IMR-90 (cell line): ENCODE data around the gene ODAD3. TPM values are rescaled to one million over a fixed set of nuclear protein-coding genes. Genes with fewer than 3 reads are reported as not detected.

Experiments
- ATAC-seq: fragments of 200-7000 bp; cut with Tn5 transposase; 2 replicates; pipeline ENCODE4 v1.9.1; 2020; ENCODE audit warnings: low read depth, mild to moderate bottlenecking, moderate library complexity
- BruUV-seq: library from RNA; stranded (reverse); fragments of 400-500 nt; replicated peaks from 2 replicates; lab custom pipeline; 2021; lab: Mats Ljungman, UMichigan
- CTCF ChIA-PET: fragments of 300-600 bp; formaldehyde crosslinking; extraction: SDS; loops from one replicate; lab custom pipeline; 2021; ENCODE audit warnings: antibody characterized with exemption; lab: Yijun Ruan, JAX
- POLR2A ChIA-PET: fragments of 300-600 bp; sonication (Branson Sonifier 250); formaldehyde crosslinking; loops from one replicate; lab custom pipeline; 2022; ENCODE audit warnings: antibody characterized with exemption; ENCODE audit not compliant: unreplicated experiment; lab: Charles Lee
- DNase-seq: peaks from one replicate; pipeline ENCODE4 v3.0.0; 2013
- H2AFZ ChIP-seq: replicated peaks from 2 replicates; pipeline ENCODE3; 2013; ENCODE audit warnings: low read length, mild to moderate bottlenecking; ENCODE audit not compliant: poor library complexity
- H2AK5ac ChIP-seq: 2 replicates; pipeline ENCODE4 v1.6.1; 2013; ENCODE audit warnings: low read depth, low read length, inconsistent platforms
- H2AK9ac ChIP-seq: replicated peaks from 2 replicates; pipeline ENCODE3; 2013; ENCODE audit warnings: mild to moderate bottlenecking, low read depth, low read length, moderate library complexity; ENCODE audit not compliant: poor library complexity
- H2BK120ac ChIP-seq: 2 replicates; pipeline ENCODE4 v1.6.1; 2013; ENCODE audit warnings: low read depth, low read length, inconsistent platforms
- H2BK15ac ChIP-seq: 3 replicates; pipeline ENCODE4 v1.6.1; 2013; ENCODE audit warnings: low read depth, low read length, inconsistent platforms
- H2BK20ac ChIP-seq: 2 replicates; pipeline ENCODE4 v1.6.1; 2013; ENCODE audit warnings: low read depth, mild to moderate bottlenecking, inconsistent platforms, low read length, moderate library complexity
- H2BK5ac ChIP-seq: 2 replicates; pipeline ENCODE4 v1.6.1; 2013; ENCODE audit warnings: mild to moderate bottlenecking, low read depth, low read length, inconsistent platforms; ENCODE audit not compliant: poor library complexity, severe bottlenecking
- H3K14ac ChIP-seq: replicated peaks from 2 replicates; pipeline ENCODE4 v1.6.1; 2013; ENCODE audit warnings: low read depth, low read length, inconsistent platforms
- H3K18ac ChIP-seq: 2 replicates; pipeline ENCODE4 v1.6.1; 2013; ENCODE audit warnings: low read depth, low read length, control low read depth
- H3K23ac ChIP-seq: 2 replicates; pipeline ENCODE4 v1.6.1; 2013; ENCODE audit warnings: low read depth, low read length, inconsistent platforms
- H3K27ac ChIP-seq: 2 replicates; pipeline ENCODE4 v1.5.1; 2013; ENCODE audit warnings: mild to moderate bottlenecking, control low read depth, low read length; ENCODE audit not compliant: insufficient read depth
- H3K27me3 ChIP-seq: 2 replicates; pipeline ENCODE4 v1.6.1; 2013; ENCODE audit warnings: low read length; ENCODE audit not compliant: control insufficient read depth, insufficient read depth
- H3K36me3 ChIP-seq: 2 replicates; pipeline ENCODE4 v1.6.1; 2013; ENCODE audit warnings: low read length, mixed read lengths; ENCODE audit not compliant: control insufficient read depth, insufficient read depth
- H3K4ac ChIP-seq: 2 replicates; pipeline ENCODE4 v1.6.1; 2013; ENCODE audit warnings: low read depth, low read length, inconsistent platforms
- H3K4me1 ChIP-seq: 2 replicates; pipeline ENCODE4 v1.6.1; 2013; ENCODE audit warnings: low read length, mixed read lengths; ENCODE audit not compliant: control insufficient read depth, insufficient read depth
- H3K4me2 ChIP-seq: 2 replicates; pipeline ENCODE4 v1.6.1; 2013; ENCODE audit warnings: low read depth, mild to moderate bottlenecking, control low read depth, low read length, moderate library complexity
- H3K4me3 ChIP-seq: 2 replicates; pipeline ENCODE4 v1.5.1; 2013; ENCODE audit warnings: low read depth, mild to moderate bottlenecking, control low read depth, low read length, moderate library complexity; ENCODE audit not compliant: insufficient read depth
- H3K56ac ChIP-seq: 2 replicates; pipeline ENCODE4 v1.6.1; 2013; ENCODE audit warnings: low read length, inconsistent platforms; ENCODE audit not compliant: insufficient read depth; ENCODE audit errors: extremely low read depth
- H3K79me1 ChIP-seq, 2 experiments: 2 replicates each; pipeline ENCODE4 v1.6.1; 2013; ENCODE audit warnings: low read length in 2 of 2, inconsistent platforms in 1 of 2, low read depth in 1 of 2
- H3K9ac ChIP-seq: 2 replicates; pipeline ENCODE4 v1.6.1; 2013; ENCODE audit warnings: low read depth, low read length, control low read depth
- H3K9me1 ChIP-seq: 2 replicates; pipeline ENCODE4 v1.6.1; 2013; ENCODE audit warnings: low read length, inconsistent platforms; ENCODE audit not compliant: insufficient read depth
- H3K9me3 ChIP-seq: 2 replicates; pipeline ENCODE4 v1.6.1; 2013; ENCODE audit warnings: low read length; ENCODE audit not compliant: control insufficient read depth, insufficient read depth
- H4K20me1 ChIP-seq: 2 replicates; pipeline ENCODE4 v1.6.1; 2013; ENCODE audit warnings: low read length, inconsistent platforms; ENCODE audit not compliant: insufficient read depth
- H4K5ac ChIP-seq: 2 replicates; pipeline ENCODE4 v1.6.1; 2013; ENCODE audit warnings: mild to moderate bottlenecking, low read depth, low read length, control low read depth
- H4K8ac ChIP-seq, 2 experiments: 2 replicates each; pipeline ENCODE4 v1.6.1; 2013; ENCODE audit warnings: low read depth in 2 of 2, low read length in 2 of 2, control low read depth in 1 of 2, inconsistent platforms in 1 of 2
- H4K91ac ChIP-seq: 2 replicates; pipeline ENCODE4 v1.6.1; 2013; ENCODE audit warnings: low read depth, low read length, inconsistent platforms; ENCODE audit not compliant: insufficient read depth
- BHLHE40 ChIP-seq: fragments of 150-350 bp; IDR thresholded peaks from 2 replicates; pipeline ENCODE4 v1.6.1; 2016; ENCODE audit warnings: mild to moderate bottlenecking, low read depth, low read length
- CHD1 ChIP-seq: IDR thresholded peaks from 2 replicates; pipeline ENCODE4 v1.6.1; 2012; ENCODE audit warnings: low read depth, low read length, improper control_type of control experiment
- ELK1 ChIP-seq: fragments of 150-350 bp; IDR thresholded peaks from 2 replicates; pipeline ENCODE4 v1.6.1; 2016; ENCODE audit warnings: low read depth, mild to moderate bottlenecking, low read length, moderate library complexity, borderline replicate concordance
- MAFK ChIP-seq: IDR thresholded peaks from 2 replicates; pipeline ENCODE4 v1.6.1; 2012; ENCODE audit warnings: low read depth, low read length, improper control_type of control experiment
- NFE2L2 ChIP-seq: fragments of 150-350 bp; IDR thresholded peaks from 2 replicates; pipeline ENCODE4 v1.6.1; 2016; ENCODE audit warnings: low read depth, mild to moderate bottlenecking, low read length
- RCOR1 ChIP-seq: IDR thresholded peaks from 2 replicates; pipeline ENCODE4 v1.6.1; 2012; ENCODE audit warnings: mild to moderate bottlenecking, low read length, improper control_type of control experiment; ENCODE audit not compliant: insufficient replicate concordance
- RFX5 ChIP-seq: IDR thresholded peaks from 2 replicates; pipeline ENCODE4 v1.8.0; 2012; ENCODE audit warnings: low read depth, mild to moderate bottlenecking, low read length, moderate library complexity
- WGBS, 2 experiments: methylation state at CpG; one replicate each; pipeline versions ENCODE4 v1.1.5 to v1.1.7; 2013; ENCODE audit warnings: missing lambda C conversion rate in 2 of 2; ENCODE audit not compliant: insufficient read length in 1 of 2; ENCODE audit errors: extremely low coverage in 2 of 2; 5-methylcytosine and 5-hydroxymethylcytosine counted together
- dilution Hi-C: fragments of 300-500 bp; cut with HindIII; formaldehyde crosslinking; loops from one replicate; pipeline ENCODE4 v1.14.3; 2018; ENCODE audit warnings: low sequenced_read_pairs; ENCODE audit not compliant: unreplicated experiment
- in situ Hi-C: fragments of 300-500 bp; cut with MboI; formaldehyde crosslinking; loops from 3 replicates; pipeline ENCODE4 v1.14.3; 2019; ENCODE audit warnings: low sequenced_read_pairs, inconsistent platforms, mixed read lengths
- intact Hi-C: fragments of 100-400 bp; cut with micrococcal nuclease; formaldehyde crosslinking; loops from 2 replicates; pipeline ENCODE4 v1.10.0; 2022
- polyA plus RNA-seq, 3 experiments: library from polyadenylated mRNA; depleted of rRNA; stranded (reverse); fragments of >200 nt; gene quantifications; 2 replicates each; pipeline ENCODE4 v1.2.3, GENCODE V29; 2012; ENCODE audit warnings: low replicate concordance in 1 of 3
- total RNA-seq: library from RNA; depleted of rRNA; stranded (reverse); fragments of >200 nt; gene quantifications from 2 replicates; pipeline ENCODE4 v1.2.3, GENCODE V29; 2012

ODAD3 gene
- total and polyA plus RNA-seq, 2 of the 4 experiments (the other 2 are of a cell fraction), result under 0.01 to 0.44 TPM

GRCh38 chr19:11464333-11465265 lies 29.7 kb upstream of the ODAD3 start:
- no peak for DNase-seq
- no peak overlapping the region for H2BK120ac ChIP-seq
- H3K4me2 ChIP-seq, result no peak overlapping the region
- H3K36me3 ChIP-seq, result no peaks in the 10 kb centered on the region
- ChIA-PET POLR2A (no interaction called here), CTCF (no interaction called here)
- H2BK20ac ChIP-seq, result no peak overlapping the region
- 77 to 100% methylated on average over 1 to 8 of the region's 11 CpGs for WGBS, 2 experiments
- H2AK9ac ChIP-seq, result no peak overlapping the region
- in situ Hi-C loops, result no loop called here
- H3K27me3 ChIP-seq, result no peaks in the 10 kb centered on the region
- no peak overlapping the region for H3K18ac ChIP-seq
- H2BK15ac ChIP-seq, result no peak overlapping the region
- 0 out of 2 replicates have a peak overlapping the region, but pooled peaks have one; percentile 51 for H3K23ac ChIP-seq
- H3K27ac ChIP-seq, result no peak overlapping the region
- H3K4ac ChIP-seq, result no peak overlapping the region
- H3K14ac ChIP-seq, result no peak overlapping the region; the same call in 1 of the 2 replicates
- no peak overlapping the region for H3K4me3 ChIP-seq
- ATAC-seq, result no peak
- peaks cover 9% of the 10 kb centered on the region for H3K9me1 ChIP-seq
- H3K4me1 ChIP-seq, result no peaks in the 10 kb centered on the region
- peak overlapping the region; percentile 96 for H2BK5ac ChIP-seq
- no peak overlapping the region for H2AFZ ChIP-seq
- TF ChIP-seq BHLHE40, result no peak
- TF ChIP-seq NFE2L2, result no peak
- no peak for TF ChIP-seq MAFK
- no peak for TF ChIP-seq ELK1
- no peak for TF ChIP-seq RFX5
- TF ChIP-seq CHD1, result no peak
- no peak for TF ChIP-seq RCOR1
- no peak overlapping the region for H4K5ac ChIP-seq
- H3K9me3 ChIP-seq, result no peaks in the 10 kb centered on the region
- peaks cover 8% of the 10 kb centered on the region; the same call in 1 of the 2 replicates for H4K20me1 ChIP-seq
- dilution Hi-C loops, result no loop called here
- no peak overlapping the region for H3K9ac ChIP-seq
- no peak overlapping the region for H3K56ac ChIP-seq
- no peak overlapping the region for H4K8ac ChIP-seq
- H4K91ac ChIP-seq, result no peak overlapping the region
- H3K79me1 ChIP-seq, result no peaks in the 10 kb centered on the region
- intact Hi-C loops, result no loop called here
- BruUV-seq, result no TSS peak
- no peak overlapping the region; the same call in 1 of the 2 replicates for H2AK5ac ChIP-seq
